KOPT-K1 (cell line): ENCODE measurements around the gene TTC27.
A peak's percentile ranks its signal among the peaks of the same experiment; 100 is the strongest.

Experiments
- H3K27ac ChIP-seq: fragments of 200-600 bp; sonication (generic); 2 replicates; pipeline ENCODE4 v1.5.1; 2016; ENCODE audit warnings: antibody characterized with exemption, mild to moderate bottlenecking, low read depth, low read length; ENCODE audit not compliant: poor library complexity, severe bottlenecking
- H3K36me3 ChIP-seq: fragments of 200-600 bp; sonication (generic); 2 replicates; pipeline ENCODE4 v1.5.1; 2017; ENCODE audit warnings: antibody characterized with exemption, mild to moderate bottlenecking, low read length, moderate library complexity; ENCODE audit not compliant: insufficient read depth
- H3K9me3 ChIP-seq: fragments of 200-600 bp; sonication (generic); 2 replicates; pipeline ENCODE4 v1.5.1; 2017; ENCODE audit warnings: antibody characterized with exemption, low read length, mild to moderate bottlenecking; ENCODE audit not compliant: insufficient read depth, poor library complexity, severe bottlenecking

Gene TTC27

GRCh38 chr2:32627814-32628579, at the start of gene TTC27:
Gene TTC27, plus strand, starts transcription at chr2:32628050. Its CDS starts 243 bp downstream, at chr2:32628293.
- Histone ChIP-seq H3K27ac (peak within 1 kb of the TSS; percentile 65), H3K9me3 (no peaks in the 10 kb centered on the region), H3K36me3 (peaks cover 28% of the 10 kb centered on the region)

GRCh38 chr2:32591669-32592463, 36.0 kb upstream of the TTC27 start:
- H3K36me3 ChIP-seq, result peaks cover 31% of the 10 kb centered on the region
- no peaks in the 10 kb centered on the region for H3K9me3 ChIP-seq
- peak overlapping the region; percentile 96 for H3K27ac ChIP-seq

GRCh38 chr2:32594573-32594972, 33.3 kb upstream of the TTC27 start:
- Histone ChIP-seq H3K9me3 (no peaks in the 10 kb centered on the region), H3K36me3 (peaks cover 54% of the 10 kb centered on the region), H3K27ac (no peak overlapping the region)

- Histone ChIP-seq H3K9me3 (no peaks in the 10 kb centered on the region), H3K27ac (no peak overlapping the region), H3K36me3 (peaks cover 95% of the 10 kb centered on the region)
Observed at GRCh38 chr2:32611366-32611765, 16.5 kb upstream of the TTC27 start.

GRCh38 chr2:32611771-32612170, 16.1 kb upstream of the TTC27 start:
- no peak overlapping the region for H3K27ac ChIP-seq
- no peaks in the 10 kb centered on the region for H3K9me3 ChIP-seq
- peaks cover 95% of the 10 kb centered on the region for H3K36me3 ChIP-seq

GRCh38 chr2:32614084-32614483, 13.8 kb upstream of the TTC27 start:
- peaks cover 97% of the 10 kb centered on the region for H3K36me3 ChIP-seq
- H3K9me3 ChIP-seq, result no peaks in the 10 kb centered on the region
- no peak overlapping the region for H3K27ac ChIP-seq

GRCh38 chr2:32617599-32618189, 10.2 kb upstream of the TTC27 start:
- no peak overlapping the region for H3K27ac ChIP-seq
- no peaks in the 10 kb centered on the region for H3K9me3 ChIP-seq
- H3K36me3 ChIP-seq, result peaks cover 95% of the 10 kb centered on the region

- no peak overlapping the region for H3K27ac ChIP-seq
- no peaks in the 10 kb centered on the region for H3K9me3 ChIP-seq
- peaks cover 55% of the 10 kb centered on the region for H3K36me3 ChIP-seq
Observed at GRCh38 chr2:32622570-32623310, 5.1 kb upstream of the TTC27 start.

GRCh38 chr2:32623311-32623706, 4.5 kb upstream of the TTC27 start:
- H3K27ac ChIP-seq, result no peak overlapping the region
- peaks cover 49% of the 10 kb centered on the region for H3K36me3 ChIP-seq
- no peaks in the 10 kb centered on the region for H3K9me3 ChIP-seq

GRCh38 chr2:32624812-32625211, 3.0 kb upstream of the TTC27 start:
- peaks cover 34% of the 10 kb centered on the region for H3K36me3 ChIP-seq
- no peaks in the 10 kb centered on the region for H3K9me3 ChIP-seq
- H3K27ac ChIP-seq, result no peak overlapping the region

GRCh38 chr2:32626639-32627221, 1.1 kb upstream of the TTC27 start:
- H3K9me3 ChIP-seq, result no peaks in the 10 kb centered on the region

GRCh38 chr2:32627441-32627813, 423 bp upstream of the TTC27 start:
- Histone ChIP-seq H3K27ac (peak overlapping the region; percentile 65), H3K9me3 (no peaks in the 10 kb centered on the region), H3K36me3 (peaks cover 28% of the 10 kb centered on the region)

More at GRCh38 chr2:32626639-32627221, 1.1 kb upstream of the TTC27 start:
- Histone ChIP-seq H3K27ac (no peak overlapping the region), H3K36me3 (peaks cover 30% of the 10 kb centered on the region)

- no peak overlapping the region for H3K27ac ChIP-seq
- H3K36me3 ChIP-seq, result peaks cover 60% of the 10 kb centered on the region
- H3K9me3 ChIP-seq, result no peaks in the 10 kb centered on the region
Observed at GRCh38 chr2:32632089-32632488, 4.2 kb downstream of the TTC27 start.

- peaks cover 69% of the 10 kb centered on the region for H3K36me3 ChIP-seq
- no peaks in the 10 kb centered on the region for H3K9me3 ChIP-seq
- no peak overlapping the region for H3K27ac ChIP-seq
Observed at GRCh38 chr2:32633040-32633439, 5.2 kb downstream of the TTC27 start.
